A673 (cell line): ENCODE results near the gene MAZ.

ENCODE experiments used
- EZH2 ChIP-seq: fragments of 200-600 bp; sonication (generic); IDR thresholded peaks from 2 replicates; pipeline ENCODE4 v1.6.1; 2017; ENCODE audit warnings: borderline replicate concordance, low read depth, mild to moderate bottlenecking, mixed read lengths, antibody characterized with exemption, low read length; ENCODE audit not compliant: poor library complexity, severe bottlenecking
- TF ChIP-seq, protein P1 (sequence below): fragments of 300-800, 200-600 bp; sonication (generic); conservative IDR thresholded peaks from 2 replicates; pipeline ENCODE4 v1.5.1; 2017; ENCODE audit warnings: low read depth, mild to moderate bottlenecking, antibody characterized with exemption, low read length, moderate library complexity, mixed read lengths

DNA sequence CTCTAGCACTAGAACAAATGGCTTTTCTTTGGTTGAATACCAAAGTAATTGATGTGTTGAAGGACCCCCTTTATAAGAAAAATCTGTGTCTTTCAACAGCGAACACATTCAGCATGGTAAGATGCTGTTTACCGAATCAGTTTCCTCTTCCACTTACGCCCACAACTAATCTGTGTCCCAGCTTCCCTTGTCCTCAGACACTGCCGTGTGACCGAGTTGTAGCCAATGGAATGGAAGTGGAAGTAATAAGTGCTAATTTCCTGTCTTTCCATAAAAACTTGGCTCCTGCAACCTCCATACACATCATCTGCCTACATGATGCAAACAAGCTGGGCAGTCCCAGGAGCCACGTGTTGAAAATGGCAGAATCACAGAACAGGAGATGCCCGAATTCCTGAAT, 46.3 kb downstream of the MAZ start:
- TF ChIP-seq, protein P1, sequence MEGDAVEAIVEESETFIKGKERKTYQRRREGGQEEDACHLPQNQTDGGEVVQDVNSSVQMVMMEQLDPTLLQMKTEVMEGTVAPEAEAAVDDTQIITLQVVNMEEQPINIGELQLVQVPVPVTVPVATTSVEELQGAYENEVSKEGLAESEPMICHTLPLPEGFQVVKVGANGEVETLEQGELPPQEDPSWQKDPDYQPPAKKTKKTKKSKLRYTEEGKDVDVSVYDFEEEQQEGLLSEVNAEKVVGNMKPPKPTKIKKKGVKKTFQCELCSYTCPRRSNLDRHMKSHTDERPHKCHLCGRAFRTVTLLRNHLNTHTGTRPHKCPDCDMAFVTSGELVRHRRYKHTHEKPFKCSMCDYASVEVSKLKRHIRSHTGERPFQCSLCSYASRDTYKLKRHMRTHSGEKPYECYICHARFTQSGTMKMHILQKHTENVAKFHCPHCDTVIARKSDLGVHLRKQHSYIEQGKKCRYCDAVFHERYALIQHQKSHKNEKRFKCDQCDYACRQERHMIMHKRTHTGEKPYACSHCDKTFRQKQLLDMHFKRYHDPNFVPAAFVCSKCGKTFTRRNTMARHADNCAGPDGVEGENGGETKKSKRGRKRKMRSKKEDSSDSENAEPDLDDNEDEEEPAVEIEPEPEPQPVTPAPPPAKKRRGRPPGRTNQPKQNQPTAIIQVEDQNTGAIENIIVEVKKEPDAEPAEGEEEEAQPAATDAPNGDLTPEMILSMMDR, result no peak
- TF ChIP-seq EZH2, result no peak
